ENCODE measurements around the gene LHFPL6.

LHFPL6 gene

DNA sequence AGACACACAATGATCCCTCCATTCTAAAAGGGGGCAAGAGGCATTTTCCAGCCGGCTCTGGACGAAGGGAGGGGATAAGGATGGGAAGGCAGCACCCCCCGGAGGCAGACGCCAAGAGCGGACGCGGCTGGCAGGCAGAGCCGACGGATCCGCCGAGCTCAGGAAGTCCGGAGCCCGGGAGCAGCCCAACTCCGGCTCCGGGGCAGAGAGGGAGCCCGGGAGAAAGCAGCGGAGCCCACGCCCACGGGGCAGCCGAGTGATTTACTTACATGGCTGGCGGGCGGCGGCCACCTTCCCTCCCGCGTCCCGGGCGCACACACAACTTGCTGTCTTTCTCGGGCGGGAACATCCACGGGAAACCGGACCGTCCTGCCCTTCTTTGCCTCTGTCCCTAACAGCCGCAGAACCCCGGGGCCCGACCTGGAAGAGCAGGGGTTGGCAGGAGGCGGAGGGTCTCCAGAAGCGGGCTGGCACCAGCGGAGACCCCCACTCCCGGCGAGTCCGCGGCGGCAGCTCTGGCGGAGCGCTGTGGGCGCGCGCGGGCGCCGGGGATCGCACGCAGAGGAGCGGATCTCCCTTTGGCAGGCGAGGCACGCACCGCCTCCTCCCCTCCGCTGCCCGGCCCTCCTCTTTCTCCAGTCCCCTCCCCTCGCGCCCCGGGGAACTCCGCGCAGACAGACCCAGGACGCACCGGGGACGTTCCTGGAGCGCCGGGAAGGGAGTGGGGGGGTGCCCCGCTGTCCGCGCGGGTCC, at the start of gene LHFPL6:
Gene LHFPL6, minus strand, starts transcription at position 580 of the 753 bp plus-strand sequence.
- DNase-seq = no peak

GRCh38 chr13:39646122-39646521, 43.1 kb upstream of the LHFPL6 start:
- DNase-seq = no peak

GRCh38 chr13:39641645-39642044, 38.7 kb upstream of the LHFPL6 start:
- no peak for DNase-seq

DNA sequence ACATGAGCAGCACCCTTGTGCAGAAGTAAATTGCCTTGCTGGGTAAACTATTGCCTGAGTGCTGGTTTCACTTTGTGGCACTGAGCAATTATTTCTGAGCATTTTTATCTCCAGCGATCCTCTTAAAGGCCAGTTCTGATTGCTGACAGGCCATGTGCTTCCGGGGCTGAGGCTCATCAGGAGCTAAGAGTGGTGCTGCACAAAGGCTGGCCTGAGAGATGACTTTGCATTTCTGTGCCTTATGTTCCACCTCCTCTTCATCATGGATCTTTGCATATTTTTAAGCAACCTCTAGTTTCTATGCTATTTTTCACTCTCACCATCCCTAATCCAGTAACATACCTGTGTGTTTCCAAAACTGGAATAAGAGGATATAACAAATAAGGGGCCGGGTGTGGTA, 34.9 kb upstream of the LHFPL6 start:
- no peak for DNase-seq

GRCh38 chr13:39635564-39635963, 32.6 kb upstream of the LHFPL6 start:
- no peak for DNase-seq

GRCh38 chr13:39632994-39633393, 30.0 kb upstream of the LHFPL6 start:
- no peak for DNase-seq

GRCh38 chr13:39631307-39631706, 28.3 kb upstream of the LHFPL6 start:
- DNase-seq = no peak

- DNase-seq = no peak
These were observed 20.5 kb upstream of the LHFPL6 start for GRCh38 chr13:39623466-39623865.

- no peak for DNase-seq
These were observed 15.6 kb upstream of the LHFPL6 start for GRCh38 chr13:39618561-39618960.

- DNase-seq = no peak
These were observed 13.2 kb upstream of the LHFPL6 start for GRCh38 chr13:39616087-39616694.

- peak; percentile 19 for DNase-seq
These were observed 9.1 kb upstream of the LHFPL6 start for GRCh38 chr13:39612023-39612637.

- no peak for DNase-seq
These were observed 4.9 kb upstream of the LHFPL6 start for GRCh38 chr13:39607876-39608275.

DNA sequence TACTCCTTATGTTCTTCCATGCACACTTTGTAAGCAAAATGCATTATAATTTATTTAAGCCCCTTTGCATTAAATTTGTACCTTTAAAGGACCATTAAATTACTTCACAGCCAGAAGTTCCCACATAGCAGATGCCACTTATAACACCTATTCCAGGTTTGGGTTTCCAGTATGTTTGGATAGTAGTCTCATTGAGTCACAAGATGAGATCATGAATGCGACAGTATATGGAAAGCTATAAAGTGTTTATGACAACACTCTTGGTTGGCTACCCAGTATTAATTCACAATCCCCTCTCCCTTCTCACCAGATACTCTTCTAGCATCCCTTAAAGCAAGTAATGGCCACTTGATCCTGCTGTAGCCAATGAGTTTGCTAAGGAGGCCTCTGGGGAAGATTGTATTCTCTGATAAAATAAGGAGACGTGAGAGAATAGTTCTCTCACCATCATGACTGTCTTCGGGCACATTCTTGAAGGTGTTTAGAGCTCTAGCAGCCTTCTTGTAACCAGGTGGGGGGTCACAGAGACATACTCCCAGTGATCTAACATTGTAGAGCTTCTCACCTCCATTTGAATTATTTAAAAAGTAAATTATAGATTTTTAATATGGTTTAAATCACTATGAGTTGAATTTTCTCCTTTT, 2.8 kb upstream of the LHFPL6 start:
- DNase-seq = no peak

GRCh38 chr13:39604756-39605155, 1.8 kb upstream of the LHFPL6 start:
- DNase-seq = no peak

- no peak for DNase-seq
These were observed 493 bp upstream of the LHFPL6 start for GRCh38 chr13:39603424-39603947.

GRCh38 chr13:39602277-39602613, 748 bp downstream of the LHFPL6 start:
- no peak for DNase-seq

DNA sequence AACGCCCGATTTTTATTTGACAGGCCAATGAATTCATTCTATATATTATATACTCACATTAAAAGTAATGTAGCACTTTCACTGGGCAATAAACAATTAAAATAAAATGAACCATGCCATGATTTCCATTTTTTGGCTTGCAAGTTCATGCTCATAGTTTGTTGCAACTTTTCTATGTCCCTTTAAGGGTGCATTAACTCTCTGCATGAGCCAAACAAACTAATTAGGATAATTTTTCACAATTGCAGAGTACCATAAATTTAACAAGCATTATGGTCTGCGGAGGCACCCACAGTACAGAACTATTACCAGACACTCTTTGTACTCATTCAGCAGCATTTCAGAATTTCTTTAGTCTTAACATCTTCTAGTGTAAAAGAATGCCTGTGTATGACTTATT, 1.4 kb downstream of the LHFPL6 start:
- DNase-seq = no peak

GRCh38 chr13:39600766-39601165, 2.2 kb downstream of the LHFPL6 start:
- no peak for DNase-seq

- no peak for DNase-seq
These were observed 3.2 kb downstream of the LHFPL6 start for GRCh38 chr13:39599842-39600241.

DNA sequence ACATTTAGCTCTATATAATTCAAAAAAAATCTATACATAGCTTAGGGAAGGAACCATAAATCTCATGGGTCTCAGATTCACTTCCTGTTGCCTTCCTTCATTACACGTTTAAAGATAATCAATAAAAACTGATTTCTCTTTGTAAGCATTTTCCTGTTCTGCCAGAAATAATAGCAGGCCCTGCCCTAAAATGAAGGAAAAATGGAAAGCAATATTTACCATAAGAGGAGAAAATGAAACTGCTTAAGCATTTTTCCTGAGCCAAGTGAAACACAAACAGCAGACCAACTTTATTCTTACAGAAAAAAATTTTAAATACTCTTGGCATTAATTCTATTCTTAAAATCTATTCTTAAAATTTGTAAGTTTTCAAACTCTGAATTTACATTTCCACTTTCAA, 4.0 kb downstream of the LHFPL6 start:
- no peak for DNase-seq

GRCh38 chr13:39597838-39598237, 5.2 kb downstream of the LHFPL6 start:
- DNase-seq = no peak

- no peak for DNase-seq
These were observed 6.3 kb downstream of the LHFPL6 start for GRCh38 chr13:39596685-39597084.

GRCh38 chr13:39596176-39596575, 6.8 kb downstream of the LHFPL6 start:
- no peak for DNase-seq
